Colon (tissue), 2 donors: ENCODE measurements around the gene PDE4D.

ENCODE experiments used
- FAIRE-seq: peaks from 2 replicates; lab custom pipeline; 2012; peaks lifted over from hg19 to GRCh38; lab: Jason Lieb, UNC
- donor health status: control.
- donor health status: control.

Gene PDE4D

DNA sequence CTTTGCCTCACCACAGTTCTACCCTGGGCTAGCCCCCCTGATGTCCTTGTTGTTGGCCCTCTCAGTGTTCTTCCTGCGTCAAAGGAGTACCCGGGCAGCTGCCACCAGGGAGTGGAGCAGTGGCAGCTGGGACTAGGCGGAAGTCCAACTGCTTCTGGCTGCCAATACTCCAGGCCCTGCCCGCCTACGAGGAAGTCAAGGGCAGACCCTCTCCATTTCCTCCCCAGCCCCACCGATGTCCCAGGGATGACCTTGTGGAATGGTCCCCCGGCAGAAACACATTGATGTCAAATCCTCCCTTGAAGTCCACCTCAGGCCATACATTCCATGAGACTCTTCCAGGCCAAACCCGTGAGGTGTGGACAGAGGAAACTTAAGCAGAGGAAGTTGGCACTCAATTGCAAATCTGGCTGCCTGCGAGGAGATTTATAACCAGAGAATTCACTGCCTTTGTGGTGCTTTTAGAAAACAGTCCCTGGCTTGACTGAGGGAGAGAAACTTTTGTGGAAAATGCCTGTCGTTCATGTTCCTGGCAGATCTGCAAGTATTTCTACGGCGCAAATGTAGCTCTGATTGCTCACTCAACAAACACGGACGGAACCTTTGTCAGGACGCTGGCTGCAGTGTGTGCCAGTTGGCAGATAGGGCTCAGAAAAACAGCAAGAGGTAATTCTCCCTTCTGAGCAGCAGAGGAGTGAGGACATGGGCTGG, 970.9 kb downstream of the PDE4D start:
- FAIRE-seq = no peak

DNA sequence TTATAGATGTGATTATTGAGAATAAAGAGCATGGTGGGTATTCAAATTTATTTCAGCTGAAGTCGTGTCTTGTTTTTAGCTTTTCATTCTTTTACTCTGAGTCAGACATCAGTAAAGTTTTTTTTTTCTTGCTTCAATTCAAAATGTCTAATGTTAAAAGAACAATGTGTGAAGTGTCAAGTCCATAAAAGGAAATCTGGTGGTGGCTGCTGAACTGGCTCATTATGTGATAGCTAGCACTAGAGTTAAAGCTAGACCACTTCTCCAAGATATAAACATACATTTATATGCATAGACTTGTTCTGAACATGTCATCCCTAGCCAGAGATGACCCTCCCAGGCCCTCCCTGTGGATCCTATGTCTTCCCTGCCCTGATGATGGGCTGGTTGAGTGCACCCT, 972.4 kb downstream of the PDE4D start:
- FAIRE-seq = no peak

DNA sequence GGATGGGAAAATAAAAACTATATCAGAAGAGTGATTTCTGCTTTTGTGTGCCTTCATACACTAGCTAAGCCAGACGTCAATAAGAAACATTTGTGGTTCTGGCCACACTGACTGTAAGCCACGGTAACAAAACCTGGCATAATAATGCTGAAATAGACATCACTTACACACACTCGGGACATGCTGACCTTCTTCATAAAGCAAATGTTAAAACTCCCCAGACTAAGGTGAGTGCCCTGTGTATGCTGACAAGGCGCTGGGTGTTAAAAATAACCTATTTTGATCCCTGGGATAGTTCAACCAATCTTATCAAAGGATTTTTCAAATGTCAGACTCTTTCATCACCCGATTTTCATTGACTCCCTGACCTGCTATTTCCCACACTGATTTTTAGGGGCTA, 973.7 kb downstream of the PDE4D start:
- FAIRE-seq = no peak
